ENCODE measurements around the gene FGD3.

Gene FGD3

DNA sequence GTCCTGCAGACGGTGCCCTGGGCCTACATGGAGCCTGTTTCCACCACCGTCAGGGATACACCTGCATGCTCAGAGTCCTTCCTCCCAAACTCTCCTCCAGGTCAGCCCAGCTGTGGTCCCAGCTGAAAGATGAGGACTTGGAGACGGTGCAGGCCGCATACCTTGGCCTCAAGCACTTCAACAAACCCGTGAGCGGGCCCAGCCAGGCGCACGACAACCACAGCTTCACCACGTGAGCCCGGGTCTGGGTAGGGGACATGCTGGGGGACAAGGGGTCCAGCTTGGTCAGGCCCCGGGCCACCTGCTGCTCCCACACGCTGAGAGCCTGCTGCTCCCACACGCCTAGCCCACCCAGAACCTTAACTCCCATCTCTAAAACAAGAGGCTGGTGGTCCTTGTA is 132.0 kb downstream of the FGD3 start:
- no peak for DNase-seq

DNA sequence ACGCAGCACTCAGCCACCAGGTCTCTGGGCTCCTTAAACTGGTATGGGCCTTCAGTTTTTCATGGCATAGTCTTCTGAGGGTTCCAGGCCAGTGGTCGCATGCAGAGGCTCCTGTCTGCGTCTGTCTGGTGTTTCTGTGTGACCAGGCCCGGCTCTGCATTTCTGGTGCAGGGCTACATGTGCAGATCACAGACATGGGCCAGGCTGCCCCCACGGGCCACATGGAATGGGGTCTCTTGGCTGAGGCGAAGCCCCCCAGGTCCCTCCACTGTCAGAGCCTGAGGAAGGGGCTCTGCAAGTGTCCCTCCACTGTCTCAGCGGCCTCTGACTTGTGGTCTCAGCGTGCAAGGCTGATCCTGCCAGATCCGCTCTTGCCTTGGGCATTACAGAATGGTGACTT is 133.1 kb downstream of the FGD3 start:
- DNase-seq, result no peak

DNA sequence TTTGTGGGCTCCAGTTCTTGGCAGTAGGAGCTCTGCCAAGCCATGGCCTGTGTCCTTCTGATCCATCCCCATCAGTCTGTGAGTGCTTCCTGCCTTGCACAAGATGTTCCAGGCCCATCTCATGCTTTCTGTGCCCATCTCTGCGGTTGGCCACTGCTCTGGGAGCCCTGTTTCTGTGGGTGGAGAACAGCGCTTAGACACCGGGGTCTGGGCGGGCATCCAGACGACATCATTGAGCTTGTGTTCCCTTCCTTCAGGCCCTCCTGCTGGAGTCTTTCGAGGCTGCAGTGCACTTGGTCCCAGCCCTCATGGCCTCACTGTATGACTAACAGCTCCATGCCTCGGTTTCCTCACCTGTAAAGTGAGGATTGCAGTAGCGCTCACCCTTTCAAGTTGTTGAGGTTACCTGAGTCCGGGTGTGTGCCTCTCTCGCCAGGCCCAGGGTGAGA is 133.8 kb downstream of the FGD3 start:
- peak in 1 of 2 donors; percentile 32 for DNase-seq

DNA sequence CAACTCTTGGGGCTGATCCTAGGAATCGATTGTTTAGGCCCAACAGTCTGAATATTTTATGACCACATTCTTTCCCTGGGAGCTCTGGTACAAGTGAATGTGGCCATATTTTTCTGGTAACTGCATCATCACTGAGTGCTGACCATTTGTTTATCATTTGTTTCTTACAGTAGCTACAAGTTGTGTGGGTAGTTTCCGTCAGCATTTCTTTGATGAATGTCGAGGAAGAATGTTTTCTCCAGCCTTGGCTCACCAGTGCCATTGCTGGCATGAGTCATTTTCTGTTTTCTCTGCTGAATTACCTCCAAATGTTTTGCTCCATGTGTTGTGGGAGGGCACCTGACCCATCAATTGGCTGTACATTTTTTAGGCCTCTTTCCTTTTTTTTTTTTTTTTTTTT is 134.6 kb downstream of the FGD3 start:
- DNase-seq, result peak; percentile 25 to 59

DNA sequence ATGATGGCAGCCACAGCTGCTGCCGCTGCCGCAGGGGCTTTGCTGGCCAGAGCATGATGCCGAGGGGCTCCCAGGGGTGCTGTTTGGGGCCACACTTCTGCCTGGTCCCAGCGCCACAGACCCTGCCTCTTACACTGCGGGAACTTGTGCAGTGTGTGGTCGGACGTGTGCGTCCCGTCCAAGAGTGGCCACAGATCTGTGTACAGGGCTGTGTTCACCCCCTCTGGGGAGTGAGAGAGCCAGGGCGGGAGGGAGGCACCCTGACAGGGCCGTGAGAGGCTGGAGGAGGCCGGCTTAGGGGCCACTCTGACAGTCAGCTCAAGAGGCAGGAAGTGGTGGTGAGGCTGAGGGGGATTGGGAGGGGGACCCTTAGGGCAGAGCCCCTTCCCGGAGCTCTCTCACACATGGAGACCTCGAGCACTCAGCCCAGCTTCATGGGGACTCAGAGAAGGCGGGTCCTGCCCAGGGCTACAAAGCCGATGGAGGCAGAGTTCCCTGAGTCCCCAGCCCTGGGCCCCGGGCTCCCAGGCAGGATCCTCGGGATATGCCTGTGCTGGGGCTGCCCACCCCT is 135.6 kb downstream of the FGD3 start:
- DNase-seq, result no peak

DNA sequence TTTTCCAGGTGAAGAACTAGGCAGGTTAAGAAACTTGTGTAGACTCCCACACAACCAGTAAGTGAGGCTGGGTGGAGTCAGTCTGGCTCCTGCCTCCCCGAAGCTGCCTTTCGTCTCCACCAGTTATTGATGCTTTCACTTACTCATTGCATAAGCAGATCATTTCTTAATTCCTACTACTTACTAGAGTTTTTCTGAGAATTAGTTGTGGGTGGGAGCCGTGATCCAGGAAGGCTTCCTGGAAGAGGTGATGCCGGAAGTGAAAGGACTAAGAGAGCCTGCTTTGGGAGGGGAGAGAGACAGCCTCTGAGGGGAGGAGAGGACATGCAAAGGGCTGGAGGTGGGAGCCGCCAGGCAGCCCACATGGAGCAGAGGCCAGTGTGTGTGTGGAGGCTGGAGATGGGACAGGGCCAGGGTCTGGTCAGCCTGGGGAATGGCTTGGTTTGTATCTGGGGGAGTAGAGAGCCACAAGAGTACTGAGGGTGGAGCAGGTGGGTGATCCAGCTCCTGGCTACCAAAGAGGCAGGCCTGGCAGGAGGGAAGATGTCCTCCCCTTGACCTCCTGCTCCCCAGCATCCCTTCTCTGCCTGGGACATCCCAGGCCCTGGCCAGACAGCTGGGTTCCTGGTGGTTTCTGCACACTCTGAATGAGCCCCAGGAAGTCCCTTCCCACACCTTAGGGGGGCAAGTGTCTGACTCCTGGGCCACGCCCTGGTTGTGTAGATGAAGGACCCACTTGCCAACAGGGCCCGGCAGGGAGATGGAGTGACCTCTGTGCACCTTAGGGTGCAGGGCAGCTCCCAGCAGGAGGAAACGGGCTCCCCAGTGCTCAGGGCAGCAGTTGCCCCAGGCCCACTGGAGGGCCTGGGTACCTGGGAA is 136.5 kb downstream of the FGD3 start:
- DNase-seq, result peak; percentile 58 to 91

DNA sequence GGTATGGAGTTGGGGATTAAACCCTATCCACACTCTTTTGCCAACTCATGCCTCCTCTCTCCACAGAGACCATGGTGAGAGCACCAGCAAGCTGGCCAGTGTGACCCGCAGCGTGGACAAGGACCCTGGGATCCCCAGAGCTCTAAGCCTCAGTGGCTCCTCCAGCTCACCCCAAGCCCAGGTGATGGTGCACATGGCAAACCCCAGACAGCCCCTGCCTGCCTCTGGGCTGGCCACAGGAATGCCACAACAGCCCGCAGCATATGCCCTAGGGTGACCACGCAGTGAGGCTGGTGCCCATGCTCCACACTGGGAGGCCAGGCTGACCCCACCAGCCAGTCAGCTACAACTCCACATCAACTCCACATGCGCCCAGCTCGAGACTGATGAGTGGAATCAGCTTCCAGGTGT is 137.2 kb downstream of the FGD3 start:
- DNase-seq, result no peak

DNA sequence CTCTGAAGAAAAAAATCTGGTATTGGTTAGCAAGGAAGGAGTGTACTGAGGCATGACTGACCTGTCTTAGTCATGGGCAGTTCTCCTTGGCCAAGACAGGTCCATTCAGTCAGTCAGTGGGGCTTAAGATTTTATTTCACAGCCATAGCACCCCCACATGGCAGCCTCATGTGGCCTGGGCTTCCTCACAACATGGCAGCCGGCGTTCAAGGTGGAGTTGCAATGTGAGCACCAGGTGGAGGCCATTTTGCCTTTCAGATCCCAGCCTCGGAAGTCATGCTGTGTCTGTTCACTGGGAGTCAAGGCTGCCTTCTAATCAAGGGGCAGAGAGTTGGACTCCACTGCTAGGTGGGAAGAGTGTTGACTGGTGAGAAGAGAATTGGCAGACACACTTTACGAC is 138.4 kb downstream of the FGD3 start:
- DNase-seq, result no peak
